ENCODE measurements around the gene DDX10. TPM values are rescaled to one million over a fixed set of nuclear protein-coding genes. Genes with fewer than 3 reads are reported as not detected.

Gene DDX10
- total and polyA plus RNA-seq, 9 of the 15 experiments (the other 6 are each of a cell fraction or from before 2014, with no cell fraction given), result 33.9 to 94.6 (median 50.7) TPM

- FAIRE-seq, result no peak
- H3K27ac ChIP-seq (ENCODE audit: extremely low read depth, low read depth, low read length), result no peak overlapping the region
- no peaks in the 10 kb centered on the region for H4K20me1 ChIP-seq (replicated peaks; ENCODE audit: control insufficient read depth, insufficient read depth, low read length)
- no peaks in the 10 kb centered on the region for H3K27me3 ChIP-seq (ENCODE audit: control insufficient read depth in 2 of 2, insufficient read depth in 2 of 2, low read length in 2 of 2)
- H3K4me3 ChIP-seq, result no peak overlapping the region
- ATAC-seq, result no peak
- no peaks in the 10 kb centered on the region for H3K9me3 ChIP-seq (replicated peaks; ENCODE audit: control insufficient read depth, insufficient read depth, low read depth, low read length)
- no peak for DNase-seq (ENCODE audit: extremely low read depth in 1 of 4, low spot score in 3 of 4)
- ChIA-PET CTCF (ENCODE audit: low intra/inter-chr PET ratio) (interaction anchor here (2.1 kb wide), 1 partner anchor 172 kb away, joined by 9 read pairs; no protein-coding TSS in a partner anchor), POLR2A (interaction anchor here (0.7 to 1.1 kb wide), 2 partner anchors 30 to 61 kb away, joined by 3 read pairs; no protein-coding TSS in a partner anchor)
- WGBS (ENCODE audit: insufficient coverage, low coverage, missing lambda C conversion rate), result 92% methylated on average over 4 of the region's 4 CpGs
- H2AFZ ChIP-seq (ENCODE audit: low read depth, low read length), result no peak overlapping the region
- H3K9me1 ChIP-seq (ENCODE audit: control insufficient read depth, insufficient read depth, low read length), result no peaks in the 10 kb centered on the region
- H3K79me2 ChIP-seq (ENCODE audit: control insufficient read depth, insufficient read depth, low read length), result no peaks in the 10 kb centered on the region
- no peak overlapping the region for H3K9ac ChIP-seq (ENCODE audit: insufficient read depth in 1 of 2, low read depth in 2 of 2, low read length in 2 of 2)
- intact Hi-C loops (cut with micrococcal nuclease) (loop anchor here (1.0 to 5.0 kb wide), 6 partner anchors 36 to 1240 kb away; no protein-coding TSS in a partner anchor), in situ Hi-C loops (cut with MboI) (no loop called here)
- H3K36me3 ChIP-seq (ENCODE audit: control insufficient read depth, insufficient read depth, low read length), result peaks cover 72% of the 10 kb centered on the region
- BruUV-seq (replicated peaks), result no TSS peak
- no peak for TF ChIP-seq TFAP4 (CRISPR knock-in tag; IDR thresholded peaks at IDR 0.05; ENCODE audit: borderline replicate concordance)
- H3K4me2 ChIP-seq (ENCODE audit: insufficient read depth, low read length), result no peak overlapping the region
- H3K4me1 ChIP-seq (replicated peaks in 1 of 2; ENCODE audit: control insufficient read depth in 2 of 2, insufficient read depth in 2 of 2, low read length in 2 of 2), result no peaks in the 10 kb centered on the region; a peak in 1 of 5 replicates
Observed at GRCh38 chr11:108698844-108699642, 34.2 kb downstream of the DDX10 start.

GRCh38 chr11:108703916-108704315 lies 39.0 kb downstream of the DDX10 start:
- H3K27ac ChIP-seq (ENCODE audit: extremely low read depth, low read depth, low read length), result no peak overlapping the region
- no TSS peak for BruUV-seq (replicated peaks)
- TF ChIP-seq RUNX1 (IDR thresholded peaks at IDR 0.05; ENCODE audit: low read depth) (no peak), PML (IDR thresholded peaks at IDR 0.05; ENCODE audit: low read length) (no peak), L3MBTL2 (IDR thresholded peaks at IDR 0.05) (no peak), KLF10 (CRISPR knock-in tag; IDR thresholded peaks at IDR 0.05) (no peak), HDAC6 (IDR thresholded peaks at IDR 0.05; ENCODE audit: low read depth, low read length) (no peak), RBFOX2 (IDR thresholded peaks at IDR 0.05; ENCODE audit: low read depth, low read length) (no peak), NR3C1 (CRISPR knock-in tag; IDR thresholded peaks at IDR 0.05) (no peak), ZFP91 (CRISPR knock-in tag; IDR thresholded peaks at IDR 0.05) (no peak), HNRNPH1 (optimal IDR thresholded peaks at IDR 0.05; ENCODE audit: low read depth, low read length) (no peak), TARDBP (IDR thresholded peaks at IDR 0.05) (no peak), C11orf30 (IDR thresholded peaks at IDR 0.05; ENCODE audit: low read depth) (no peak)
- no peak for FAIRE-seq
- H2AFZ ChIP-seq (ENCODE audit: low read depth, low read length), result no peak overlapping the region
- peaks cover 3% of the 10 kb centered on the region; the same call in 1 of the 2 replicates for H3K9me3 ChIP-seq (replicated peaks; ENCODE audit: control insufficient read depth, insufficient read depth, low read depth, low read length)
- no peak overlapping the region for H3K4me2 ChIP-seq (ENCODE audit: insufficient read depth, low read length)
- DNase-seq (ENCODE audit: extremely low read depth in 1 of 4, low spot score in 3 of 4), result no peak
- intact Hi-C loops (cut with micrococcal nuclease), result no loop called here
- H3K9me1 ChIP-seq (ENCODE audit: control insufficient read depth, insufficient read depth, low read length), result no peaks in the 10 kb centered on the region
- ChIA-PET POLR2A (no interaction called here), CTCF (ENCODE audit: low intra/inter-chr PET ratio) (no interaction called here)
- in situ Hi-C loops (cut with MboI), result no loop called here
- no peak for ATAC-seq
- H3K79me2 ChIP-seq (ENCODE audit: control insufficient read depth, insufficient read depth, low read length), result no peaks in the 10 kb centered on the region
- H3K4me1 ChIP-seq (replicated peaks in 1 of 2; ENCODE audit: control insufficient read depth in 2 of 2, insufficient read depth in 2 of 2, low read length in 2 of 2), result no peaks in the 10 kb centered on the region
- no peaks in the 10 kb centered on the region for H4K20me1 ChIP-seq (replicated peaks; ENCODE audit: control insufficient read depth, insufficient read depth, low read length)
- peaks cover 88% of the 10 kb centered on the region for H3K36me3 ChIP-seq (ENCODE audit: control insufficient read depth, insufficient read depth, low read length)
- H3K27me3 ChIP-seq (ENCODE audit: control insufficient read depth in 2 of 2, insufficient read depth in 2 of 2, low read length in 2 of 2), result no peaks in the 10 kb centered on the region
- no peak overlapping the region for H3K4me3 ChIP-seq
- no peak overlapping the region for H3K9ac ChIP-seq (ENCODE audit: insufficient read depth in 1 of 2, low read depth in 2 of 2, low read length in 2 of 2)
